Measurements from ENCODE around the gene DMPK.

DMPK gene

GRCh38 chr19:45782162-45782691 lies at the start of gene DMPK:
Gene DMPK, minus strand, starts transcription at chr19:45782490. Its CDS starts 138 bp downstream, at chr19:45782352.
- peak in 8 of 42 donors; percentile 27 to 61 (median 40) for DNase-seq
- intact Hi-C loops (cut with DNase I), result no loop called here

- DNase-seq, result no peak
- intact Hi-C loops (cut with DNase I), result no loop called here
These were observed 46.7 kb upstream of the DMPK start for GRCh38 chr19:45828945-45829344.

- no peak for DNase-seq
- intact Hi-C loops (cut with DNase I), result no loop called here
These were observed 46.2 kb upstream of the DMPK start for GRCh38 chr19:45828523-45828922.

- DNase-seq, result no peak
- intact Hi-C loops (cut with DNase I), result no loop called here
These were observed 45.3 kb upstream of the DMPK start for GRCh38 chr19:45827459-45828093.

- DNase-seq, result no peak
- intact Hi-C loops (cut with DNase I), result no loop called here
These were observed 44.6 kb upstream of the DMPK start for GRCh38 chr19:45826934-45827333.

GRCh38 chr19:45825917-45826893 lies 43.9 kb upstream of the DMPK start:
- intact Hi-C loops (cut with DNase I), result no loop called here
- no peak for DNase-seq

GRCh38 chr19:45825263-45825605 lies 42.9 kb upstream of the DMPK start:
- intact Hi-C loops (cut with DNase I), result no loop called here
- DNase-seq, result no peak

GRCh38 chr19:45824531-45825262 lies 42.4 kb upstream of the DMPK start:
- no peak for DNase-seq
- intact Hi-C loops (cut with DNase I), result no loop called here

GRCh38 chr19:45824041-45824471 lies 41.8 kb upstream of the DMPK start:
- DNase-seq, result peak in 40 of 42 donors; percentile 35 to 86 (median 66)
- intact Hi-C loops (cut with DNase I), result no loop called here

- intact Hi-C loops (cut with DNase I), result no loop called here
- no peak for DNase-seq
These were observed 40.9 kb upstream of the DMPK start for GRCh38 chr19:45823182-45823581.

GRCh38 chr19:45822716-45823115 lies 40.4 kb upstream of the DMPK start:
- DNase-seq, result peak in 35 of 42 donors; percentile 18 to 88 (median 54)
- intact Hi-C loops (cut with DNase I), result no loop called here

GRCh38 chr19:45821570-45821969 lies 39.3 kb upstream of the DMPK start:
- intact Hi-C loops (cut with DNase I), result no loop called here
- no peak for DNase-seq

- peak in 30 of 42 donors; percentile 14 to 79 (median 41) for DNase-seq
- intact Hi-C loops (cut with DNase I), result no loop called here
These were observed 38.8 kb upstream of the DMPK start for GRCh38 chr19:45821103-45821521.

- DNase-seq, result peak in 3 of 42 donors; percentile 28 to 55 (median 42)
- intact Hi-C loops (cut with DNase I), result no loop called here
These were observed 38.3 kb upstream of the DMPK start for GRCh38 chr19:45820413-45821102.

GRCh38 chr19:45819769-45820168 lies 37.5 kb upstream of the DMPK start:
- DNase-seq, result no peak
- intact Hi-C loops (cut with DNase I), result no loop called here

GRCh38 chr19:45817725-45818301 lies 35.5 kb upstream of the DMPK start:
- intact Hi-C loops (cut with DNase I), result no loop called here
- DNase-seq, result no peak

GRCh38 chr19:45817010-45817724 lies 34.9 kb upstream of the DMPK start:
- intact Hi-C loops (cut with DNase I), result no loop called here
- DNase-seq, result peak; percentile 71 to 95 (median 89)

Data from head of caudate nucleus (tissue), 42 donors.